Measurements from ENCODE around the gene PFDN1.

DNA sequence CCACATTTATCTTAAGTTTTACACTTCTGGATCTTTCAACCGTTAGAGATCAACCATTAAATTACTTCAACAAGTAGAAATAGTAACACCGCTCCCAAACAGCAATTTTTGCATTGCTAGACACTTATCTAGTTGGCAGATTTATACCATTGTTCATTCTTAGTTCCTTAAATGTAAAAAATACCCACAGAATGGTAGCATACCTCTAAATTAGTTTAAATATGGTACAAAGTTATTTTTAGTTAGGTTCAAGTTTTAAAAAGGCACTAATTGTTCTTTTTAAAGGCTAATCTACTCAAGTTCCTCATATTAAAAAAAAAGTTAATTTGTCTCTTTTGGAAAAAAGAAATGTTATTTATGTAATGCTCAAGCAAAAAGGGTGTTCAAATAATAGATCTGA, 8.1 kb downstream of the PFDN1 start:
- TF ChIP-seq SMAD1 (IDR thresholded peaks at IDR 0.05; ENCODE audit: low read depth, partially characterized antibody) (no peak), NR2C2 (IDR thresholded peaks at IDR 0.05; ENCODE audit: borderline replicate concordance, control insufficient read depth, insufficient read length, low read depth) (no peak), HDGF (IDR thresholded peaks at IDR 0.05) (no peak), IKZF1 (conservative IDR thresholded peaks at IDR 0.05) (no peak), RBBP5 (conservative IDR thresholded peaks at IDR 0.05) (no peak)
- TF ChIP-seq, protein P1, sequence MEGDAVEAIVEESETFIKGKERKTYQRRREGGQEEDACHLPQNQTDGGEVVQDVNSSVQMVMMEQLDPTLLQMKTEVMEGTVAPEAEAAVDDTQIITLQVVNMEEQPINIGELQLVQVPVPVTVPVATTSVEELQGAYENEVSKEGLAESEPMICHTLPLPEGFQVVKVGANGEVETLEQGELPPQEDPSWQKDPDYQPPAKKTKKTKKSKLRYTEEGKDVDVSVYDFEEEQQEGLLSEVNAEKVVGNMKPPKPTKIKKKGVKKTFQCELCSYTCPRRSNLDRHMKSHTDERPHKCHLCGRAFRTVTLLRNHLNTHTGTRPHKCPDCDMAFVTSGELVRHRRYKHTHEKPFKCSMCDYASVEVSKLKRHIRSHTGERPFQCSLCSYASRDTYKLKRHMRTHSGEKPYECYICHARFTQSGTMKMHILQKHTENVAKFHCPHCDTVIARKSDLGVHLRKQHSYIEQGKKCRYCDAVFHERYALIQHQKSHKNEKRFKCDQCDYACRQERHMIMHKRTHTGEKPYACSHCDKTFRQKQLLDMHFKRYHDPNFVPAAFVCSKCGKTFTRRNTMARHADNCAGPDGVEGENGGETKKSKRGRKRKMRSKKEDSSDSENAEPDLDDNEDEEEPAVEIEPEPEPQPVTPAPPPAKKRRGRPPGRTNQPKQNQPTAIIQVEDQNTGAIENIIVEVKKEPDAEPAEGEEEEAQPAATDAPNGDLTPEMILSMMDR (IDR thresholded peaks at IDR 0.05 in 2 of 3, conservative IDR thresholded peaks at IDR 0.05 in 1 of 3; ENCODE audit: control insufficient read depth in 2 of 3, extremely low read depth in 1 of 3, insufficient read depth in 1 of 3, low read depth in 3 of 3, low read length in 3 of 3) = no peak
- TF ChIP-seq, protein P2, sequence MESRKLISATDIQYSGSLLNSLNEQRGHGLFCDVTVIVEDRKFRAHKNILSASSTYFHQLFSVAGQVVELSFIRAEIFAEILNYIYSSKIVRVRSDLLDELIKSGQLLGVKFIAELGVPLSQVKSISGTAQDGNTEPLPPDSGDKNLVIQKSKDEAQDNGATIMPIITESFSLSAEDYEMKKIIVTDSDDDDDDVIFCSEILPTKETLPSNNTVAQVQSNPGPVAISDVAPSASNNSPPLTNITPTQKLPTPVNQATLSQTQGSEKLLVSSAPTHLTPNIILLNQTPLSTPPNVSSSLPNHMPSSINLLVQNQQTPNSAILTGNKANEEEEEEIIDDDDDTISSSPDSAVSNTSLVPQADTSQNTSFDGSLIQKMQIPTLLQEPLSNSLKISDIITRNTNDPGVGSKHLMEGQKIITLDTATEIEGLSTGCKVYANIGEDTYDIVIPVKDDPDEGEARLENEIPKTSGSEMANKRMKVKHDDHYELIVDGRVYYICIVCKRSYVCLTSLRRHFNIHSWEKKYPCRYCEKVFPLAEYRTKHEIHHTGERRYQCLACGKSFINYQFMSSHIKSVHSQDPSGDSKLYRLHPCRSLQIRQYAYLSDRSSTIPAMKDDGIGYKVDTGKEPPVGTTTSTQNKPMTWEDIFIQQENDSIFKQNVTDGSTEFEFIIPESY (IDR thresholded peaks at IDR 0.05) = no peak
